HFF-Myc (cell line): ENCODE data around the gene F7.

Source experiments
- DNase-seq: peaks from one replicate; pipeline ENCODE4 v3.0.0-alpha.2; 2011; ENCODE audit warnings: low read depth; ENCODE audit errors: extremely low read depth
- H3K4me3 ChIP-seq: replicated peaks from 2 replicates; pipeline ENCODE4 v1.5.1; 2011; ENCODE audit warnings: low read depth, mild to moderate bottlenecking, control low read depth, low read length
- TF ChIP-seq, protein P1 (sequence below): IDR thresholded peaks from 2 replicates; pipeline ENCODE4 v1.5.1; 2012; ENCODE audit warnings: mild to moderate bottlenecking, low read depth, low read length, control low read depth; ENCODE audit errors: missing control alignments

The F7 gene

DNA sequence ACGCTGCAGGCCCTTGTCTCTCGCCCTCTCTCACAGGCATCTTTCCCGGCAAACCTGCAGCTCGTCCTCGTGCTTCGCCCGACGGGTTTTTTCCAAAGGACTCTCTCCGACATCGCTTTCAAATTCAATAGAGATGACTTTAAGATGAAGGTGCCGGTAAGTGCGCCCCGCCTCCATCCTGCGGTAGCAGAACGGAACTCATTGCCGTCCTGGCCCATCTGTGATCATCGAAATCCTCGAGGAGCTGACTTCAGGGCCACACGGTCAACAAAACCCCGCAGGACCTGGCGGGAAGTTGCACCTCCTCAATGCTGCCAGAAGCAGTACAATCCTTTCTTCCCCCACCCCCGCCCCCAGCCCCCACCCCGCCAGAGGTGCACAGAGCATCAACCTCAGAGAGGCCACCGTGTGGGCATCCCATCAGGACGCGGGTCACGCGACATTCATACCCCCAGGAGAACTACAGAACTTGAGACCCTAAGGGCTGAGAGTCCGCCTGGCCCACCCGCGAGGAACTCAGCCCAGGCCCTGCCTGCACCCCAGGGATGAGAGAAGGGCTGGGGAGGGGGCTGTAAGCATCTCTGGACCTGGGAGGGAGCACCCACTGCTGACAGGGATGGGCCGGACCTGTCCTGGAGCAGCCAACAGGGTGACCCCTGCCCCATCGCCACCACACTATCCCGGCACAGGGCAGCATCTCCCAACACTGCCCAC is 44.9 kb upstream of the F7 start:
- DNase-seq, result no peak
- TF ChIP-seq, protein P1, sequence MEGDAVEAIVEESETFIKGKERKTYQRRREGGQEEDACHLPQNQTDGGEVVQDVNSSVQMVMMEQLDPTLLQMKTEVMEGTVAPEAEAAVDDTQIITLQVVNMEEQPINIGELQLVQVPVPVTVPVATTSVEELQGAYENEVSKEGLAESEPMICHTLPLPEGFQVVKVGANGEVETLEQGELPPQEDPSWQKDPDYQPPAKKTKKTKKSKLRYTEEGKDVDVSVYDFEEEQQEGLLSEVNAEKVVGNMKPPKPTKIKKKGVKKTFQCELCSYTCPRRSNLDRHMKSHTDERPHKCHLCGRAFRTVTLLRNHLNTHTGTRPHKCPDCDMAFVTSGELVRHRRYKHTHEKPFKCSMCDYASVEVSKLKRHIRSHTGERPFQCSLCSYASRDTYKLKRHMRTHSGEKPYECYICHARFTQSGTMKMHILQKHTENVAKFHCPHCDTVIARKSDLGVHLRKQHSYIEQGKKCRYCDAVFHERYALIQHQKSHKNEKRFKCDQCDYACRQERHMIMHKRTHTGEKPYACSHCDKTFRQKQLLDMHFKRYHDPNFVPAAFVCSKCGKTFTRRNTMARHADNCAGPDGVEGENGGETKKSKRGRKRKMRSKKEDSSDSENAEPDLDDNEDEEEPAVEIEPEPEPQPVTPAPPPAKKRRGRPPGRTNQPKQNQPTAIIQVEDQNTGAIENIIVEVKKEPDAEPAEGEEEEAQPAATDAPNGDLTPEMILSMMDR, result no peak
- no peak overlapping the region for H3K4me3 ChIP-seq

DNA sequence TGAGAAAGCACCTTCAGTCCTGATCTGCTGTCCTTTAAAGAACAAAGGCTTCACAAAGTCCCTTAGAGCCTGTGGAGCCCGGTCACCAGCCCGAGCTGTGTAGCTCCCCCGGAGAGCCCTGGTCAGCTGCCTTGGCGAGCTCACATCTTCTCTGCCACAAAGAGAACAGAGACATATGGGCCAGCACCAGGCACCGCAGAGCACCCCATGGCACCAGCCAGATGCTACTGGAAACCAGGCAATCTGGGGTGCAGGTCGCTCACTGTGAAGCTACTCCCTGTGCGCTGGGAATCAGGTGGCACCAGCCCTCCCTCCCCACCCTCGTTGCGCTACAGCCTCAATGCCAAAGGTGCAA is 44.3 kb upstream of the F7 start:
- DNase-seq, result no peak
- TF ChIP-seq, protein P1, result no peak
- no peak overlapping the region for H3K4me3 ChIP-seq

DNA sequence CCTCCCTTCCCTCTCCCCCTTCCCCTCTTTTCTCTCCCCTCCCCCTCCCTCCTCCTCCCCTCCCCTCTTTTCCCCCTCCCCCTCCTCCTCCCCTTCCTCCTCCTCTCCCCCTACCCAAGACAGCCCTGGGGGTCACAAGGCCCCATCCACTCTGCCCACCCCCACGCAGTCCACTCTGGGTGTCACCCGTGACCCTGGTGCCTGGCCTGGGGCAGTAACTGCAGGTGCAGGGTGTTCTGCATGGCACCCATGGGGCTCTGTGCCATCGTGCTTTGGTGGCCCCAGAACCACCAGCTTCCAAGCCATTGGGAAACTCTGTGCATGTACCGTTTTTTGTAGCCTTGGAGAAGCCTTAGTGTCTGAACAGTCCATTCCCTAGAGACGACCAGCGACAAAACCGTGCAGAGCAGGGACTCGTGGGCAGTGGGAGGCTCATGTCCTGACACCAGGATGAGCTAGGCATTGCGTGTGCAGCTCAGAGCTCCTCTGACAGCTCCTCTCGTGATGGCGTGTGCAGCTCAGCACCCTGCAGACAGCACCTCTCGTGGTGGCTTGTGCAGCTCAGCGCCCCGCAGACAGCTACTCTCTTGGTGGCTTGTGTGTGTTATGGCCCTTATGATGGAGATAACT is 43.7 kb upstream of the F7 start:
- TF ChIP-seq, protein P1, result no peak
- no peak overlapping the region for H3K4me3 ChIP-seq
- DNase-seq, result no peak

DNA sequence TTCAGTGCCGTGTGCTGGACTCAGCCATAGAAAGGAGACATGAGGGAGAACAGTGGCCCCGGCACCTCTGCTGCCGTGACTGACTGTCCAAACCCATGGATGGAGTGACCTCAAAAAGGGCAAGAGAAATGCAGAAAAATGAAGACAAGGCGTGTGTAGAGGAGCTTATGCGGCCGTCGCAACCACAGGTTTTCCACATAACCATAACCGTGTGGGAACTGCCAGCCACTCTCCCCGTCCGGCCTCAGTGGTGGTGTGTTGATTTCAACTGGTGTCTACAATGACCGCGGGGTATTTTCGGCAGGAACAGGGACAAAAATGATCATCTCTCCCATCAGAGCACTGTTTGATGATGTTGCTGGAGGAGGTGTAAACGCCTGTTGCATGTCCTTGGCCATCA is 42.9 kb upstream of the F7 start:
- no peak overlapping the region for H3K4me3 ChIP-seq
- no peak for DNase-seq
- TF ChIP-seq, protein P1, result no peak

DNA sequence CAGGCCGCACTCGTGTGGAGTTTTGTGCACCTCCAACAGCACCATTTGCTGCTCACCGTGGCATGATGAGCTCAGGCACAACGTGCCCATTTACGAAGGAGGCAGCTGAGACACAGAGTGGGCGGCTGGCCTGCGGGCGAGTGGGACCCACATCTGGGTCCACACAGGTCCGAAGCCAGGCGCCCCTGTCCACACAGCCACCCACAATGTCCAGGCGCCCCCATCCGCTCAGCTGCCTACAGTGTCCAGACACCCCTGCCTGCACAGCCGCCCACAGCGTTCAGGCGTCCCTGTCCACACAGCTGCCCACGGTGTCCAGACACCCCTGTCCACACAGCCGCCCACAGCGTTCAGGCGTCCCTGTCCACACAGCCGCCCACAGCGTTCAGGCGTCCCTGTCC is 42.5 kb upstream of the F7 start:
- no peak for DNase-seq
- TF ChIP-seq, protein P1, result no peak
- H3K4me3 ChIP-seq, result no peak overlapping the region

DNA sequence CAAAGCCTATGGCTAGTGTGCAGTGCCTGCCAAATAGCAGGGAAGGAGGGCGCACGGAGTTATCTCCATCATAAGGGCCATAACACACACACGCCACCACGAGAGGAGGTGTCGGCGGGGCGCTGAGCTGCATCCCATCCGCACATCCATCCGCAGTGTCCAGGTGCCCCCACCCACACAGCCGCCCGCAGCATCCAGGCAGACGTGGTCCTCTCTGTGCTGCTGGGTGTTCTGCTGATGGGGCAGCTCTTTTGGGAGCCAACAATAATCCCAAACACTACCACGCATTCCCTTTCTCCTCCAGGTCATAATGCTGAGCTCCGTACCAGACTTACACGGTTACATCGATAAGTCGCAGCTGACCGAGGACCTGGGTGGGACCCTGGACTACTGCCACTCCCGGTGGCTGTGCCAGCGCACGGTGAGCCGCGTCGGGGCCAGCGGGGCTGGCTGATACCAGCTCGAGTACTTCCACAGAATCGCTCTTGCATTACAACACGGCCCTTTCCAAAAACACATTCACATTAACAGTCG is 41.5 kb upstream of the F7 start:
- TF ChIP-seq, protein P1, result no peak
- DNase-seq, result no peak
- H3K4me3 ChIP-seq, result no peak overlapping the region
